H9 (cell line): ENCODE measurements around the gene CPNE8. TPM values are rescaled to one million over a fixed set of nuclear protein-coding genes. Genes with fewer than 3 reads are reported as not detected.

Source experiments
- DNase-seq: peaks from one replicate; pipeline ENCODE4 v3.0.0-alpha.2; 2017
- H2AFZ ChIP-seq: one replicate; pipeline ENCODE4 v1.6.1; 2013; ENCODE audit warnings: mild to moderate bottlenecking, low read length, control low read depth, moderate library complexity
- H2AK5ac ChIP-seq: 2 replicates; pipeline ENCODE4 v1.6.1; 2013; ENCODE audit warnings: low read length, control low read depth, mixed read lengths; ENCODE audit not compliant: insufficient read length
- H2BK120ac ChIP-seq: one replicate; pipeline ENCODE4 v1.6.1; 2013; ENCODE audit warnings: low read depth, mild to moderate bottlenecking, low read length, control low read depth, inconsistent platforms; ENCODE audit not compliant: poor library complexity, severe bottlenecking
- H2BK12ac ChIP-seq: 2 replicates; pipeline ENCODE4 v1.6.1; 2013; ENCODE audit warnings: low read length, control low read depth, mixed read lengths, low read depth; ENCODE audit not compliant: insufficient read length
- H2BK15ac ChIP-seq: 2 replicates; pipeline ENCODE4 v1.6.1; 2013; ENCODE audit warnings: low read depth, low read length, control low read depth
- H2BK20ac ChIP-seq: one replicate; pipeline ENCODE4 v1.6.1; 2013; ENCODE audit warnings: low read depth, mild to moderate bottlenecking, low read length, control low read depth, inconsistent platforms; ENCODE audit not compliant: poor library complexity, severe bottlenecking
- H2BK5ac ChIP-seq: 2 replicates; pipeline ENCODE4 v1.6.1; 2013; ENCODE audit warnings: low read length, control low read depth, mixed read lengths; ENCODE audit not compliant: insufficient read length
- H3K14ac ChIP-seq: 2 replicates; pipeline ENCODE4 v1.6.1; 2013; ENCODE audit warnings: low read length, control low read depth; ENCODE audit not compliant: insufficient read depth
- H3K18ac ChIP-seq: 2 replicates; pipeline ENCODE4 v1.6.1; 2013; ENCODE audit warnings: low read depth, mild to moderate bottlenecking, mixed read lengths, low read length, control low read depth; ENCODE audit not compliant: insufficient read length
- H3K23ac ChIP-seq: 2 replicates; pipeline ENCODE4 v1.6.1; 2013; ENCODE audit warnings: low read length, control low read depth, mixed read lengths, low read depth; ENCODE audit not compliant: insufficient read length
- H3K23me2 ChIP-seq: 2 replicates; pipeline ENCODE4 v1.6.1; 2013; ENCODE audit warnings: low read depth, mild to moderate bottlenecking, mixed read lengths, low read length, control low read depth; ENCODE audit not compliant: insufficient read length, poor library complexity, severe bottlenecking
- H3K27ac ChIP-seq: 2 replicates; pipeline ENCODE4 v1.5.1; 2013; ENCODE audit warnings: low read length, control low read depth, mixed read lengths, low read depth; ENCODE audit not compliant: insufficient read length
- H3K27me3 ChIP-seq: 2 replicates; pipeline ENCODE4 v1.6.1; 2013; ENCODE audit warnings: low read length, control low read depth, inconsistent platforms; ENCODE audit not compliant: insufficient read depth
- H3K4ac ChIP-seq: 2 replicates; pipeline ENCODE4 v1.6.1; 2013; ENCODE audit warnings: low read depth, mild to moderate bottlenecking, control low read depth, inconsistent platforms, low read length, moderate library complexity
- H3K4me1 ChIP-seq: 2 replicates; pipeline ENCODE4 v1.6.1; 2013; ENCODE audit warnings: low read length, control low read depth, inconsistent platforms; ENCODE audit not compliant: insufficient read depth
- H3K4me2 ChIP-seq: 2 replicates; pipeline ENCODE4 v1.6.1; 2013; ENCODE audit warnings: low read length, control low read depth, mixed read lengths; ENCODE audit not compliant: insufficient read length, insufficient read depth
- H3K56ac ChIP-seq: 2 replicates; pipeline ENCODE4 v1.6.1; 2013; ENCODE audit warnings: low read depth, mild to moderate bottlenecking, mixed read lengths, low read length, control low read depth; ENCODE audit not compliant: insufficient read length
- H3K79me1 ChIP-seq: 2 replicates; pipeline ENCODE4 v1.6.1; 2013; ENCODE audit warnings: low read depth, mild to moderate bottlenecking, moderate library complexity, low read length, control low read depth, inconsistent platforms; ENCODE audit not compliant: insufficient read depth, poor library complexity, severe bottlenecking
- H3K79me2 ChIP-seq: 2 replicates; pipeline ENCODE4 v1.6.1; 2013; ENCODE audit warnings: low read length, control low read depth, inconsistent platforms; ENCODE audit not compliant: insufficient read depth
- H3K9ac ChIP-seq: 2 replicates; pipeline ENCODE4 v1.6.1; 2013; ENCODE audit warnings: low read length, control low read depth, mixed read lengths; ENCODE audit not compliant: insufficient read length; ENCODE audit errors: extremely low read depth
- H3K9me3 ChIP-seq: one replicate; pipeline ENCODE4 v1.6.1; 2013; ENCODE audit warnings: low read depth, low read length, inconsistent platforms; ENCODE audit not compliant: control insufficient read depth
- H3T11ph ChIP-seq: one replicate; pipeline ENCODE4 v1.6.1; 2013; ENCODE audit warnings: mild to moderate bottlenecking, low read length, control low read depth, inconsistent platforms
- H4K20me1 ChIP-seq: one replicate; pipeline ENCODE4 v1.6.1; 2013; ENCODE audit not compliant: control insufficient read depth, insufficient read length, insufficient read depth
- H4K5ac ChIP-seq: 2 replicates; pipeline ENCODE4 v1.6.1; 2013; ENCODE audit warnings: low read depth, mild to moderate bottlenecking, mixed read lengths, low read length, control low read depth; ENCODE audit not compliant: insufficient read length
- H4K8ac ChIP-seq: replicated peaks from 2 replicates; pipeline ENCODE4 v1.6.1; 2013; ENCODE audit warnings: low read length, control low read depth, mixed read lengths, low read depth; ENCODE audit not compliant: insufficient read length
- H4K91ac ChIP-seq: 2 replicates; pipeline ENCODE4 v1.6.1; 2013; ENCODE audit warnings: low read depth, mild to moderate bottlenecking, moderate library complexity, mixed read lengths, low read length, control low read depth; ENCODE audit not compliant: insufficient read length
- H3K27ac Mint-ChIP-seq, 3 experiments: 2 replicates in 2 of 3; 3 replicates in 1 of 3; pipeline ENCODE4 v1.8.0; 2020 to 2021; ENCODE audit warnings: mixed read lengths in 3 of 3, mild to moderate bottlenecking in 1 of 3, moderate library complexity in 1 of 3
- H3K27me3 Mint-ChIP-seq: 2 replicates; pipeline ENCODE4 v1.8.0; 2021; ENCODE audit warnings: low read depth, mild to moderate bottlenecking, moderate library complexity, mixed read lengths
- H3K36me3 Mint-ChIP-seq, 3 experiments: 2 replicates in 2 of 3; 3 replicates in 1 of 3; pipeline ENCODE4 v1.8.0; 2020 to 2021; ENCODE audit warnings: low read depth in 3 of 3, mixed read lengths in 3 of 3; ENCODE audit not compliant: insufficient read depth in 1 of 3
- H3K4me1 Mint-ChIP-seq, 2 experiments: 2 replicates each; pipeline ENCODE4 v1.8.0; 2020; ENCODE audit warnings: mixed read lengths in 2 of 2
- H3K4me3 Mint-ChIP-seq, 2 experiments: 2 replicates in 1 of 2; 3 replicates in 1 of 2; pipeline ENCODE4 v1.8.0; 2020 to 2021; ENCODE audit warnings: mild to moderate bottlenecking in 2 of 2, mixed read lengths in 2 of 2, moderate library complexity in 1 of 2
- H3K9me3 Mint-ChIP-seq, 2 experiments: 2 replicates in 1 of 2; 3 replicates in 1 of 2; pipeline ENCODE4 v1.8.0; 2020; ENCODE audit warnings: mild to moderate bottlenecking in 2 of 2, mixed read lengths in 2 of 2, moderate library complexity in 1 of 2
- CTCF ChIP-seq: fragments of 200-600 bp; sonication (generic); conservative IDR thresholded peaks from 3 replicates; pipeline ENCODE4 v1.8.0; 2021; ENCODE audit warnings: antibody characterized with exemption, mild to moderate bottlenecking
- total RNA-seq: library from RNA; stranded (reverse); gene quantifications from 2 replicates; pipeline ENCODE4 v1.2.1, GENCODE V29; 2021

The CPNE8 gene
- total RNA-seq, 1 experiment from 2014 or later, result 1.9 TPM

DNA sequence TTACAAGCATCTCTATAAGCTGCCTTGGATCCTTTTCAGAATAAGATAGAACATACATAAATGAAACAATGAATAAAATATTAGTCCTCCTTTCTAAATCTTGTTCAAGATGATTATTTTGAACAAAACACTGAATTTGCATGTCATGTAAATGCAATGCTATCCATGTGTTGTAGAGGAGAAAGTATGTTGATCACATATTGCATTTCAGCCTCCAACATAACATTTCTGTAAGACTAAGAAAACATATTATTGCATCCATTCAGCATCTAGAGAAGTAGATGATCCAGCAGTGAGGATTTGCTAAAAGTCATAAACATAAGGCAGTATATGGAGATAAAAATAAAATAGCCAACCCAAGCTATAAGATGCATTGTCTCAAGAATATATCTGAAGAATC is 172.6 kb downstream of the CPNE8 start:
- no peaks in the 10 kb centered on the region for H3K4me1 ChIP-seq
- H3K27me3 ChIP-seq, result no peaks in the 10 kb centered on the region
- H3K23me2 ChIP-seq, result no peaks in the 10 kb centered on the region
- no peak overlapping the region for H4K91ac ChIP-seq
- H2AFZ ChIP-seq, result no peak overlapping the region
- no peak overlapping the region for H2BK120ac ChIP-seq
- H3K9me3 ChIP-seq, result no peaks in the 10 kb centered on the region
- no peak overlapping the region for H3K9ac ChIP-seq
- no peak overlapping the region for H2BK15ac ChIP-seq
- no peak overlapping the region for H3K56ac ChIP-seq
- H3K23ac ChIP-seq, result no peak overlapping the region
- H3K4me3 Mint-ChIP-seq, result no peak overlapping the region
- H3K18ac ChIP-seq, result no peak overlapping the region
- no peak overlapping the region for H3K14ac ChIP-seq
- no peak overlapping the region for H2BK5ac ChIP-seq
- no peak overlapping the region for H3K4me2 ChIP-seq
- H2BK12ac ChIP-seq, result no peak overlapping the region
- no peaks in the 10 kb centered on the region for H3K27me3 Mint-ChIP-seq
- H4K20me1 ChIP-seq, result no peaks in the 10 kb centered on the region
- no peak overlapping the region for H3T11ph ChIP-seq
- H3K9me3 Mint-ChIP-seq, result no peaks in the 10 kb centered on the region
- H4K5ac ChIP-seq, result no peak overlapping the region
- no peak overlapping the region; a peak in 1 of 7 replicates for H3K27ac Mint-ChIP-seq
- no peak for DNase-seq
- H3K36me3 Mint-ChIP-seq, result no peaks in the 10 kb centered on the region
- H3K27ac ChIP-seq, result no peak overlapping the region
- H3K4me1 Mint-ChIP-seq, result no peaks in the 10 kb centered on the region
- no peak for TF ChIP-seq CTCF
- no peak overlapping the region for H4K8ac ChIP-seq
- no peak overlapping the region for H2BK20ac ChIP-seq
- no peak overlapping the region for H3K4ac ChIP-seq
- no peak overlapping the region for H2AK5ac ChIP-seq
- no peaks in the 10 kb centered on the region for H3K79me1 ChIP-seq
- H3K79me2 ChIP-seq, result no peaks in the 10 kb centered on the region
